GM23338 (cell line): ENCODE results near the gene ANKIB1. TPM values are rescaled to one million over a fixed set of nuclear protein-coding genes. Genes with fewer than 3 reads are reported as not detected.

Experiments
- ATAC-seq: fragments of 200-7000 bp; cut with Tn5 transposase; 3 replicates; pipeline ENCODE4 v1.9.1; 2020
- DNase-seq: peaks from one replicate; pipeline ENCODE4 v3.0.0-alpha.2; 2015; ENCODE audit warnings: low spot score
- H2AFZ ChIP-seq: fragments of 200-600 bp; sonication (generic); 2 replicates; pipeline ENCODE4 v1.8.0; 2016; ENCODE audit warnings: antibody characterized with exemption, mild to moderate bottlenecking, moderate library complexity
- H3F3A ChIP-seq: fragments of 200-600 bp; sonication (generic); replicated peaks from 2 replicates; pipeline ENCODE4 v1.8.0; 2017; ENCODE audit warnings: antibody characterized with exemption, mixed run types, low read depth
- H3K27ac ChIP-seq: fragments of 200-600 bp; sonication (generic); 2 replicates; pipeline ENCODE4 v1.6.1; 2016; ENCODE audit warnings: low read depth
- H3K27me3 ChIP-seq: fragments of 200-600 bp; sonication (generic); 2 replicates; pipeline ENCODE4 v1.8.0; 2016; ENCODE audit warnings: mild to moderate bottlenecking, mixed run types, moderate library complexity; ENCODE audit not compliant: insufficient read depth
- H3K36me3 ChIP-seq: fragments of 200-600 bp; sonication (generic); 2 replicates; pipeline ENCODE4 v1.8.0; 2016; ENCODE audit warnings: mild to moderate bottlenecking; ENCODE audit not compliant: insufficient read depth
- H3K4me1 ChIP-seq: fragments of 200-600 bp; sonication (generic); 2 replicates; pipeline ENCODE4 v1.8.0; 2016; ENCODE audit warnings: mild to moderate bottlenecking, moderate library complexity; ENCODE audit not compliant: insufficient read depth
- H3K4me2 ChIP-seq: fragments of 200-600 bp; sonication (generic); 2 replicates; pipeline ENCODE4 v1.7.1; 2017; ENCODE audit warnings: mixed run types
- H3K4me3 ChIP-seq: fragments of 200-600 bp; sonication (generic); 2 replicates; pipeline ENCODE4 v1.6.1; 2016; ENCODE audit warnings: mixed run types
- H3K79me2 ChIP-seq: fragments of 200-600 bp; sonication (generic); replicated peaks from 2 replicates; pipeline ENCODE4 v1.8.0; 2017; ENCODE audit warnings: mild to moderate bottlenecking; ENCODE audit not compliant: insufficient read depth
- H3K9me2 ChIP-seq: fragments of 200-600 bp; sonication (generic); 2 replicates; pipeline ENCODE4 v1.8.0; 2017; ENCODE audit not compliant: insufficient read depth
- H4K20me1 ChIP-seq: fragments of 200-600 bp; sonication (generic); replicated peaks from 2 replicates; pipeline ENCODE4 v1.8.0; 2017; ENCODE audit warnings: mild to moderate bottlenecking; ENCODE audit not compliant: insufficient read depth
- H3K27ac Mint-ChIP-seq: 2 replicates; pipeline ENCODE4 v1.8.0; 2020; ENCODE audit warnings: inconsistent platforms, mild to moderate bottlenecking, moderate library complexity, mixed read lengths
- H3K27me3 Mint-ChIP-seq: 3 replicates; pipeline ENCODE4 v1.8.0; 2022; ENCODE audit warnings: low read depth, mild to moderate bottlenecking, moderate library complexity, mixed read lengths, inconsistent platforms; ENCODE audit not compliant: insufficient read depth, poor library complexity
- H3K36me3 Mint-ChIP-seq: 3 replicates; pipeline ENCODE4 v1.8.0; 2021; ENCODE audit warnings: low read depth, mild to moderate bottlenecking, inconsistent platforms, moderate library complexity, mixed read lengths
- H3K4me1 Mint-ChIP-seq: 3 replicates; pipeline ENCODE4 v1.8.0; 2020; ENCODE audit warnings: mild to moderate bottlenecking, inconsistent platforms, mixed read lengths
- H3K4me3 Mint-ChIP-seq: 3 replicates; pipeline ENCODE4 v1.8.0; 2021; ENCODE audit warnings: moderate library complexity, mild to moderate bottlenecking, inconsistent platforms, mixed read lengths
- H3K9me3 Mint-ChIP-seq: 3 replicates; pipeline ENCODE4 v1.8.0; 2020; ENCODE audit warnings: moderate library complexity, mild to moderate bottlenecking, inconsistent platforms, mixed read lengths
- EZH2 ChIP-seq: fragments of 200-600 bp; sonication (generic); IDR thresholded peaks from one replicate; pipeline ENCODE4 v1.8.0; 2017; ENCODE audit warnings: antibody characterized with exemption, mild to moderate bottlenecking, low read depth; ENCODE audit not compliant: unreplicated experiment
- EZH2phosphoT487 ChIP-seq: fragments of 200-600 bp; sonication (generic); IDR thresholded peaks from one replicate; pipeline ENCODE4 v1.8.1; 2018; ENCODE audit warnings: antibody characterized with exemption; ENCODE audit not compliant: unreplicated experiment
- JUNB ChIP-seq: IDR thresholded peaks from one replicate; pipeline ENCODE4 v1.6.1; 2016; ENCODE audit warnings: antibody characterized with exemption; ENCODE audit not compliant: unreplicated experiment
- polyA plus RNA-seq: library from polyadenylated mRNA; unstranded; fragments of >200 nt; fragmentation: Nextera tagmentation; extraction: Ambion mirVana; gene quantifications from 2 replicates; pipeline ENCODE4 v1.2.1, GENCODE V29; 2016
- total RNA-seq: library from RNA; depleted of rRNA; stranded (reverse); fragments of >200 nt; shearing (Covaris generic); gene quantifications from 2 replicates; pipeline ENCODE4 v1.2.3, GENCODE V29; 2014
- TF ChIP-seq, protein P1 (sequence below), 2 experiments: fragments of 200-600 bp in 1 of 2; sonication (generic) in 1 of 2; conservative IDR thresholded peaks; 2 replicates each; pipeline versions ENCODE4 v1.5.1 to v1.6.1; 2016 to 2017; ENCODE audit warnings: antibody characterized with exemption in 2 of 2, low read depth in 2 of 2, mild to moderate bottlenecking in 2 of 2, moderate library complexity in 1 of 2
- TF ChIP-seq, protein P2 (sequence below): fragments of 250-450 bp; sonication (Bioruptor Pico); IDR thresholded peaks from 2 replicates; pipeline ENCODE4 v1.5.0; 2020; ENCODE audit warnings: mild to moderate bottlenecking, moderate library complexity
- TF ChIP-seq, protein P3 (sequence below): IDR thresholded peaks from one replicate; pipeline ENCODE4 v1.6.1; 2018; ENCODE audit warnings: antibody characterized with exemption; ENCODE audit not compliant: unreplicated experiment
- TF ChIP-seq, protein P4 (sequence below): IDR thresholded peaks from 2 replicates; pipeline ENCODE4 v1.6.1; 2016; ENCODE audit warnings: antibody characterized with exemption

The ANKIB1 gene
- total and polyA plus RNA-seq, 2 experiments from 2014 or later = 19.1 to 40.3 TPM

DNA sequence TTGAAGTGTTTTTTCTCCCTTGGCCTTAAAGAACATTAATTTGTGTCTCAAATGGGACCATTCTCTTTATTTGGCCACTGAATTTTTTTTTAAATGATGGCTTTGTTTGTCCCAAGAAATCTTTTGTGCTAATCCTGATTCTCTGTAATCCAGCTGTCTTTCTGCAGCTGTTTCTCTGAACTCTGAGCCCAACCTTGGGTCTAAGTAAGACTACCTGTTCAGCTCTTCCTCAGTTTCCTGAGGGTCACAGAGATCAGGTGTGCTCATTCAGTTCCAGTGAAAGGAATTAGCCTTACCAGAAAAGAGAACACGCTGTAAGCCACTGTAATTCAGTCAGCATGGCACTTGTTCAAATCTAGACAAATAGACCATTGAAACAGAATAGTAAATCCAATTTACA lies 94.2 kb downstream of the ANKIB1 start:
- Histone ChIP-seq H3K27ac (no peak overlapping the region), H3K4me1 (peaks cover 10% of the 10 kb centered on the region), H3K36me3 (0 out of 2 replicates have a peak, but pooled peaks cover 4% of the 10 kb centered on the region), H3K4me3 (no peak overlapping the region), H2AFZ (no peak overlapping the region), H3K79me2 (no peaks in the 10 kb centered on the region), H3K9me2 (no peaks in the 10 kb centered on the region), H3K4me2 (no peak overlapping the region), H4K20me1 (no peaks in the 10 kb centered on the region), H3F3A (no peaks in the 10 kb centered on the region), H3K27me3 (no peaks in the 10 kb centered on the region)
- H3K36me3 Mint-ChIP-seq = peaks cover 5% of the 10 kb centered on the region; the same call in 2 of the 3 replicates
- H3K27me3 Mint-ChIP-seq = no peaks in the 10 kb centered on the region
- DNase-seq (no peak), ATAC-seq (no peak)
- TF ChIP-seq, protein P1, sequence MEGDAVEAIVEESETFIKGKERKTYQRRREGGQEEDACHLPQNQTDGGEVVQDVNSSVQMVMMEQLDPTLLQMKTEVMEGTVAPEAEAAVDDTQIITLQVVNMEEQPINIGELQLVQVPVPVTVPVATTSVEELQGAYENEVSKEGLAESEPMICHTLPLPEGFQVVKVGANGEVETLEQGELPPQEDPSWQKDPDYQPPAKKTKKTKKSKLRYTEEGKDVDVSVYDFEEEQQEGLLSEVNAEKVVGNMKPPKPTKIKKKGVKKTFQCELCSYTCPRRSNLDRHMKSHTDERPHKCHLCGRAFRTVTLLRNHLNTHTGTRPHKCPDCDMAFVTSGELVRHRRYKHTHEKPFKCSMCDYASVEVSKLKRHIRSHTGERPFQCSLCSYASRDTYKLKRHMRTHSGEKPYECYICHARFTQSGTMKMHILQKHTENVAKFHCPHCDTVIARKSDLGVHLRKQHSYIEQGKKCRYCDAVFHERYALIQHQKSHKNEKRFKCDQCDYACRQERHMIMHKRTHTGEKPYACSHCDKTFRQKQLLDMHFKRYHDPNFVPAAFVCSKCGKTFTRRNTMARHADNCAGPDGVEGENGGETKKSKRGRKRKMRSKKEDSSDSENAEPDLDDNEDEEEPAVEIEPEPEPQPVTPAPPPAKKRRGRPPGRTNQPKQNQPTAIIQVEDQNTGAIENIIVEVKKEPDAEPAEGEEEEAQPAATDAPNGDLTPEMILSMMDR (conservative IDR thresholded peaks at IDR 0.05; ENCODE audit: low read depth in 2 of 2) = no peak
- TF ChIP-seq, protein P2, sequence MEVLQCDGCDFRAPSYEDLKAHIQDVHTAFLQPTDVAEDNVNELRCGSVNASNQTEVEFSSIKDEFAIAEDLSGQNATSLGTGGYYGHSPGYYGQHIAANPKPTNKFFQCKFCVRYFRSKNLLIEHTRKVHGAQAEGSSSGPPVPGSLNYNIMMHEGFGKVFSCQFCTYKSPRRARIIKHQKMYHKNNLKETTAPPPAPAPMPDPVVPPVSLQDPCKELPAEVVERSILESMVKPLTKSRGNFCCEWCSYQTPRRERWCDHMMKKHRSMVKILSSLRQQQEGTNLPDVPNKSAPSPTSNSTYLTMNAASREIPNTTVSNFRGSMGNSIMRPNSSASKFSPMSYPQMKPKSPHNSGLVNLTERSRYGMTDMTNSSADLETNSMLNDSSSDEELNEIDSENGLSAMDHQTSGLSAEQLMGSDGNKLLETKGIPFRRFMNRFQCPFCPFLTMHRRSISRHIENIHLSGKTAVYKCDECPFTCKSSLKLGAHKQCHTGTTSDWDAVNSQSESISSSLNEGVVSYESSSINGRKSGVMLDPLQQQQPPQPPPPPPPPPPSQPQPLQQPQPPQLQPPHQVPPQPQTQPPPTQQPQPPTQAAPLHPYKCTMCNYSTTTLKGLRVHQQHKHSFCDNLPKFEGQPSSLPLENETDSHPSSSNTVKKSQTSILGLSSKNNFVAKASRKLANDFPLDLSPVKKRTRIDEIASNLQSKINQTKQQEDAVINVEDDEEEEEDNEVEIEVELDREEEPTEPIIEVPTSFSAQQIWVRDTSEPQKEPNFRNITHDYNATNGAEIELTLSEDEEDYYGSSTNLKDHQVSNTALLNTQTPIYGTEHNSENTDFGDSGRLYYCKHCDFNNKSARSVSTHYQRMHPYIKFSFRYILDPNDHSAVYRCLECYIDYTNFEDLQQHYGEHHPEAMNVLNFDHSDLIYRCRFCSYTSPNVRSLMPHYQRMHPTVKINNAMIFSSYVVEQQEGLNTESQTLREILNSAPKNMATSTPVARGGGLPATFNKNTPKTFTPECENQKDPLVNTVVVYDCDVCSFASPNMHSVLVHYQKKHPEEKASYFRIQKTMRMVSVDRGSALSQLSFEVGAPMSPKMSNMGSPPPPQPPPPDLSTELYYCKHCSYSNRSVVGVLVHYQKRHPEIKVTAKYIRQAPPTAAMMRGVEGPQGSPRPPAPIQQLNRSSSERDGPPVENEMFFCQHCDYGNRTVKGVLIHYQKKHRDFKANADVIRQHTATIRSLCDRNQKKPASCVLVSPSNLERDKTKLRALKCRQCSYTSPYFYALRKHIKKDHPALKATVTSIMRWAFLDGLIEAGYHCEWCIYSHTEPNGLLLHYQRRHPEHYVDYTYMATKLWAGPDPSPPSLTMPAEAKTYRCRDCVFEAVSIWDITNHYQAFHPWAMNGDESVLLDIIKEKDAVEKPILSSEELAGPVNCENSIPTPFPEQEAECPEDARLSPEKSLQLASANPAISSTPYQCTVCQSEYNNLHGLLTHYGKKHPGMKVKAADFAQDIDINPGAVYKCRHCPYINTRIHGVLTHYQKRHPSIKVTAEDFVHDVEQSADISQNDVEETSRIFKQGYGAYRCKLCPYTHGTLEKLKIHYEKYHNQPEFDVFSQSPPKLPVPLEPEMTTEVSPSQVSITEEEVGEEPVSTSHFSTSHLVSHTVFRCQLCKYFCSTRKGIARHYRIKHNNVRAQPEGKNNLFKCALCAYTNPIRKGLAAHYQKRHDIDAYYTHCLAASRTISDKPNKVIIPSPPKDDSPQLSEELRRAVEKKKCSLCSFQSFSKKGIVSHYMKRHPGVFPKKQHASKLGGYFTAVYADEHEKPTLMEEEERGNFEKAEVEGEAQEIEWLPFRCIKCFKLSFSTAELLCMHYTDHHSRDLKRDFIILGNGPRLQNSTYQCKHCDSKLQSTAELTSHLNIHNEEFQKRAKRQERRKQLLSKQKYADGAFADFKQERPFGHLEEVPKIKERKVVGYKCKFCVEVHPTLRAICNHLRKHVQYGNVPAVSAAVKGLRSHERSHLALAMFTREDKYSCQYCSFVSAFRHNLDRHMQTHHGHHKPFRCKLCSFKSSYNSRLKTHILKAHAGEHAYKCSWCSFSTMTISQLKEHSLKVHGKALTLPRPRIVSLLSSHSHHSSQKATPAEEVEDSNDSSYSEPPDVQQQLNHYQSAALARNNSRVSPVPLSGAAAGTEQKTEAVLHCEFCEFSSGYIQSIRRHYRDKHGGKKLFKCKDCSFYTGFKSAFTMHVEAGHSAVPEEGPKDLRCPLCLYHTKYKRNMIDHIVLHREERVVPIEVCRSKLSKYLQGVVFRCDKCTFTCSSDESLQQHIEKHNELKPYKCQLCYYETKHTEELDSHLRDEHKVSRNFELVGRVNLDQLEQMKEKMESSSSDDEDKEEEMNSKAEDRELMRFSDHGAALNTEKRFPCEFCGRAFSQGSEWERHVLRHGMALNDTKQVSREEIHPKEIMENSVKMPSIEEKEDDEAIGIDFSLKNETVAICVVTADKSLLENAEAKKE (CRISPR knock-in tag) = no peak
- TF ChIP-seq JUNB (no peak), EZH2 (no peak), EZH2phosphoT487 (no peak)
- TF ChIP-seq, protein P3, sequence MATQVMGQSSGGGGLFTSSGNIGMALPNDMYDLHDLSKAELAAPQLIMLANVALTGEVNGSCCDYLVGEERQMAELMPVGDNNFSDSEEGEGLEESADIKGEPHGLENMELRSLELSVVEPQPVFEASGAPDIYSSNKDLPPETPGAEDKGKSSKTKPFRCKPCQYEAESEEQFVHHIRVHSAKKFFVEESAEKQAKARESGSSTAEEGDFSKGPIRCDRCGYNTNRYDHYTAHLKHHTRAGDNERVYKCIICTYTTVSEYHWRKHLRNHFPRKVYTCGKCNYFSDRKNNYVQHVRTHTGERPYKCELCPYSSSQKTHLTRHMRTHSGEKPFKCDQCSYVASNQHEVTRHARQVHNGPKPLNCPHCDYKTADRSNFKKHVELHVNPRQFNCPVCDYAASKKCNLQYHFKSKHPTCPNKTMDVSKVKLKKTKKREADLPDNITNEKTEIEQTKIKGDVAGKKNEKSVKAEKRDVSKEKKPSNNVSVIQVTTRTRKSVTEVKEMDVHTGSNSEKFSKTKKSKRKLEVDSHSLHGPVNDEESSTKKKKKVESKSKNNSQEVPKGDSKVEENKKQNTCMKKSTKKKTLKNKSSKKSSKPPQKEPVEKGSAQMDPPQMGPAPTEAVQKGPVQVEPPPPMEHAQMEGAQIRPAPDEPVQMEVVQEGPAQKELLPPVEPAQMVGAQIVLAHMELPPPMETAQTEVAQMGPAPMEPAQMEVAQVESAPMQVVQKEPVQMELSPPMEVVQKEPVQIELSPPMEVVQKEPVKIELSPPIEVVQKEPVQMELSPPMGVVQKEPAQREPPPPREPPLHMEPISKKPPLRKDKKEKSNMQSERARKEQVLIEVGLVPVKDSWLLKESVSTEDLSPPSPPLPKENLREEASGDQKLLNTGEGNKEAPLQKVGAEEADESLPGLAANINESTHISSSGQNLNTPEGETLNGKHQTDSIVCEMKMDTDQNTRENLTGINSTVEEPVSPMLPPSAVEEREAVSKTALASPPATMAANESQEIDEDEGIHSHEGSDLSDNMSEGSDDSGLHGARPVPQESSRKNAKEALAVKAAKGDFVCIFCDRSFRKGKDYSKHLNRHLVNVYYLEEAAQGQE = no peak
- TF ChIP-seq, protein P4, sequence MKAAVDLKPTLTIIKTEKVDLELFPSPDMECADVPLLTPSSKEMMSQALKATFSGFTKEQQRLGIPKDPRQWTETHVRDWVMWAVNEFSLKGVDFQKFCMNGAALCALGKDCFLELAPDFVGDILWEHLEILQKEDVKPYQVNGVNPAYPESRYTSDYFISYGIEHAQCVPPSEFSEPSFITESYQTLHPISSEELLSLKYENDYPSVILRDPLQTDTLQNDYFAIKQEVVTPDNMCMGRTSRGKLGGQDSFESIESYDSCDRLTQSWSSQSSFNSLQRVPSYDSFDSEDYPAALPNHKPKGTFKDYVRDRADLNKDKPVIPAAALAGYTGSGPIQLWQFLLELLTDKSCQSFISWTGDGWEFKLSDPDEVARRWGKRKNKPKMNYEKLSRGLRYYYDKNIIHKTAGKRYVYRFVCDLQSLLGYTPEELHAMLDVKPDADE = no peak
- H3K9me3 Mint-ChIP-seq = 0 out of 3 replicates have a peak, but pooled peaks cover 4% of the 10 kb centered on the region
- H3K27ac Mint-ChIP-seq = no peak overlapping the region
- H3K4me3 Mint-ChIP-seq = no peak overlapping the region
- peaks cover 7% of the 10 kb centered on the region for H3K4me1 Mint-ChIP-seq
